K562 (cell line): ENCODE measurements around the gene TULP1.

Source experiments
- CHD2 ChIP-seq: IDR thresholded peaks from 2 replicates; pipeline ENCODE4 v1.6.1; 2011; ENCODE audit warnings: low read depth, low read length
- CTBP1 ChIP-seq: fragments of 450-650 bp; IDR thresholded peaks from 2 replicates; pipeline ENCODE4 v1.6.1; 2016; ENCODE audit warnings: borderline replicate concordance
- EZH2 ChIP-seq: IDR thresholded peaks from 2 replicates; pipeline ENCODE4 v1.6.1; 2012; ENCODE audit warnings: low read depth, mild to moderate bottlenecking, inconsistent platforms, low read length, borderline replicate concordance
- HDAC3 ChIP-seq: fragments of 450-650 bp; IDR thresholded peaks from 2 replicates; pipeline ENCODE4 v1.6.1; 2018; ENCODE audit warnings: borderline replicate concordance, mild to moderate bottlenecking, moderate library complexity; ENCODE audit not compliant: partially characterized antibody
- KDM5B ChIP-seq: fragments of 200-600 bp; sonication (generic); IDR thresholded peaks from 2 replicates; pipeline ENCODE4 v1.6.1; 2012; ENCODE audit warnings: low read depth, mild to moderate bottlenecking, moderate library complexity, low read length, control low read depth, inconsistent platforms; ENCODE audit not compliant: insufficient replicate concordance
- NBN ChIP-seq: fragments of 450-650 bp; IDR thresholded peaks from 2 replicates; pipeline ENCODE4 v1.6.1; 2016; ENCODE audit warnings: low read depth, mild to moderate bottlenecking
- POLR2A ChIP-seq: fragments of 450-650 bp; conservative IDR thresholded peaks from 2 replicates; pipeline ENCODE4 v1.6.1; 2016
- POLR2AphosphoS5 ChIP-seq: IDR thresholded peaks from 2 replicates; pipeline ENCODE4 v1.6.1; 2011; ENCODE audit warnings: mild to moderate bottlenecking, low read depth, low read length, moderate library complexity; ENCODE audit not compliant: control insufficient read depth, insufficient read depth
- PRMT5 ChIP-seq: sonication (generic); formaldehyde crosslinking; IDR thresholded peaks from 2 replicates; pipeline ENCODE4 v1.5.0; 2020; ENCODE audit warnings: missing genetic modification reagents
- TCF3 ChIP-seq: sonication (generic); formaldehyde crosslinking; IDR thresholded peaks from 2 replicates; pipeline ENCODE4 v1.4.0; 2020; ENCODE audit warnings: mild to moderate bottlenecking, missing genetic modification reagents
- ZNF253 ChIP-seq: fragments of 250-450 bp; sonication (Bioruptor Pico); conservative IDR thresholded peaks from 2 replicates; pipeline ENCODE4 v1.6.1; 2021; ENCODE audit warnings: mild to moderate bottlenecking
- ZNF324 ChIP-seq: fragments of 250-450 bp; sonication (Bioruptor Pico); IDR thresholded peaks from 2 replicates; pipeline ENCODE4 v1.4.0; 2020; ENCODE audit warnings: mild to moderate bottlenecking
- TF ChIP-seq, protein P1 (sequence below): fragments of 450-650 bp; formaldehyde crosslinking; IDR thresholded peaks from 2 replicates; pipeline ENCODE4 v1.4.0; 2022; ENCODE audit warnings: missing genetic modification characterization
- TF ChIP-seq, protein P2 (sequence below), 3 experiments: IDR thresholded peaks in 2 of 3; conservative IDR thresholded peaks in 1 of 3; 2 replicates each; pipeline ENCODE4 v1.5.1; 2011 to 2012; ENCODE audit warnings: low read length in 3 of 3, mild to moderate bottlenecking in 3 of 3, control low read depth in 2 of 3, improper control_type of control experiment in 1 of 3, inconsistent platforms in 1 of 3, low read depth in 1 of 3, mixed read lengths in 1 of 3, moderate library complexity in 1 of 3; ENCODE audit not compliant: insufficient read depth in 2 of 3

DNA sequence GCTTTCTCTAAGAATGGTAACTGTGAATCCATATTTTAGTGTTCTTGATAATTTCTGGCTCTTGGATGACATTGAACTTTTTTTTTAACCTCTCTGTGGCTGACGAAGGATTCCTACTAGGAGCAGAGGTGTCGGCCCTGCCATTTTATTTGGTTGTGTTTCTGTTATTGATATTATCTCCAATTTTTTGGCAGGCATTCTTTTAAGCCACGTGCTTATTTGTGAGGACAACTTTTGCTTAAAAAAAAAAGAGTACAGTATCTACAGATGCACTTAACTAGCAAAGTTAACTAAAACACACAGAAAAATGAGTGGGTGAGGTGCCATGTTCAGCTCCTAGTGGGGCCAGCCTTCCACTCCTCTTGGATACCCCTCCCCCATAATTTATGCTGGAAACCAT is 59.5 kb downstream of the TULP1 start:
- no peak for TF ChIP-seq CTBP1
- no peak for TF ChIP-seq TCF3 (CRISPR knock-in tag)
- TF ChIP-seq KDM5B = no peak
- TF ChIP-seq ZNF324 (CRISPR knock-in tag) = no peak
- no peak for TF ChIP-seq POLR2A
- no peak for TF ChIP-seq PRMT5
- TF ChIP-seq CHD2 = no peak
- no peak for TF ChIP-seq EZH2
- no peak for TF ChIP-seq ZNF253 (CRISPR knock-in tag)
- TF ChIP-seq, protein P1, sequence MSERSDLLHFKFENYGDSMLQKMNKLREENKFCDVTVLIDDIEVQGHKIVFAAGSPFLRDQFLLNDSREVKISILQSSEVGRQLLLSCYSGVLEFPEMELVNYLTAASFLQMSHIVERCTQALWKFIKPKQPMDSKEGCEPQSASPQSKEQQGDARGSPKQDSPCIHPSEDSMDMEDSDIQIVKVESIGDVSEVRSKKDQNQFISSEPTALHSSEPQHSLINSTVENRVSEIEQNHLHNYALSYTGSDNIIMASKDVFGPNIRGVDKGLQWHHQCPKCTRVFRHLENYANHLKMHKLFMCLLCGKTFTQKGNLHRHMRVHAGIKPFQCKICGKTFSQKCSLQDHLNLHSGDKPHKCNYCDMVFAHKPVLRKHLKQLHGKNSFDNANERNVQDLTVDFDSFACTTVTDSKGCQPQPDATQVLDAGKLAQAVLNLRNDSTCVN (CRISPR knock-in tag) = no peak
- TF ChIP-seq, protein P2, sequence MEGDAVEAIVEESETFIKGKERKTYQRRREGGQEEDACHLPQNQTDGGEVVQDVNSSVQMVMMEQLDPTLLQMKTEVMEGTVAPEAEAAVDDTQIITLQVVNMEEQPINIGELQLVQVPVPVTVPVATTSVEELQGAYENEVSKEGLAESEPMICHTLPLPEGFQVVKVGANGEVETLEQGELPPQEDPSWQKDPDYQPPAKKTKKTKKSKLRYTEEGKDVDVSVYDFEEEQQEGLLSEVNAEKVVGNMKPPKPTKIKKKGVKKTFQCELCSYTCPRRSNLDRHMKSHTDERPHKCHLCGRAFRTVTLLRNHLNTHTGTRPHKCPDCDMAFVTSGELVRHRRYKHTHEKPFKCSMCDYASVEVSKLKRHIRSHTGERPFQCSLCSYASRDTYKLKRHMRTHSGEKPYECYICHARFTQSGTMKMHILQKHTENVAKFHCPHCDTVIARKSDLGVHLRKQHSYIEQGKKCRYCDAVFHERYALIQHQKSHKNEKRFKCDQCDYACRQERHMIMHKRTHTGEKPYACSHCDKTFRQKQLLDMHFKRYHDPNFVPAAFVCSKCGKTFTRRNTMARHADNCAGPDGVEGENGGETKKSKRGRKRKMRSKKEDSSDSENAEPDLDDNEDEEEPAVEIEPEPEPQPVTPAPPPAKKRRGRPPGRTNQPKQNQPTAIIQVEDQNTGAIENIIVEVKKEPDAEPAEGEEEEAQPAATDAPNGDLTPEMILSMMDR (IDR thresholded peaks at IDR 0.05 in 2 of 3, conservative IDR thresholded peaks at IDR 0.05 in 1 of 3; ENCODE audit: insufficient read depth in 2 of 3, low read depth in 1 of 3, low read length in 3 of 3) = no peak
- TF ChIP-seq HDAC3 = no peak
- TF ChIP-seq NBN = no peak
- no peak for TF ChIP-seq POLR2AphosphoS5
